GM19463 (cell line): ENCODE measurements around the gene PARD3B.

Experiments
- ATAC-seq: cut with Tn5 transposase; IDR thresholded peaks from one replicate; pipeline ENCODE4 v1.9.1; 2021; ENCODE audit warnings: mild to moderate bottlenecking, moderate library complexity; ENCODE audit not compliant: unreplicated experiment

The PARD3B gene

DNA sequence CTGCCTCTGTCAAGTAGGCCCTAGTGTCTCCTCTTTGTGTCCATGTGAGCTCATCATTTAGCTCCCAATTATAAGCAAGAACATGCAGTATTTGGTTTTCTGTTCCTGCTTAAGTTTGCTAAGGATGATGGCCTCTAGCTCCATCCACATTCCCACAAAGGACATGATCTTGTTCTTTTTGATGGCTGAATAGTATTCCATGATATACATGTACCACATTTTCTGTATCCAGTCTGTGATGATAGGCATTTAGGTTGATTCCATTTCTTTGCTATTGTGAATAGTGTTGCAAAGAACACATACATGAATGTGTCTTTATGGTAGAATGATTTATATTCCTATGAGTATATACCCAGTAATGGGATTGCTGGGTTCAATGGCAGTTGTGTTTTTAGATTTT lies 263.2 kb downstream of the PARD3B start:
- no peak for ATAC-seq

DNA sequence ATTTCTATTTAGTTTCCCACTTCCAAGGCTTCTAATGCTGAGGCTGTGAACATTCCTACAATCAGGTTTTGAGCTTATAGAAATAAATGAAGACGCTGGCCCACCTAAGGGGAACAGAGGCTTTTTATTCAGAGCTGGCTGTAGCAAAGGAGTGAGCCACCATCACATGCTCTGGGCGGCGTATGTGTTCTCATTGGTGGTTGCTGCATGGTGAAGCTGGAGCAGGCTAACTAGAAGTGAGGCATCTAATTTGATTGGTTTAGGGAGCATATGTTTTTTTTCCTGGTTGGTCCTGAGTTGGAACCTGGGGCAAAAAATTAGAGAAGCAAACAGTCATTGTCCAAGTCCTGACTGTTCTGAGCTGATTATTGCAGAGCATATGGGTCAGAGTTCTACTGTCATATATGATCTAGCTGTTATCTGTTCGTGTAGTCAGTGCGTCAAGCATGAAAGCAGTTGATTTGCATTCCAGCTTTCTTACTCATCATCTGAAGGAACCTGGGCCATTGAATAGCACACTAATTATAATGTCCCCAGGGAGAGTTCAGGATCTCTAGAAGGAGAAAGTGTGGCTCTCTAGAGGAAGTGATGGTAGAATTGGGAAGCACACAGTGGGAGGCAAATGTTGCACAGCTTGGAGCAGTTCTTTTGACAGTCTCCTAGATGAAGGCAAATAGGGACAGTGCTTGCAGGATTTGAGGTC lies 279.6 kb downstream of the PARD3B start:
- ATAC-seq: no peak

DNA sequence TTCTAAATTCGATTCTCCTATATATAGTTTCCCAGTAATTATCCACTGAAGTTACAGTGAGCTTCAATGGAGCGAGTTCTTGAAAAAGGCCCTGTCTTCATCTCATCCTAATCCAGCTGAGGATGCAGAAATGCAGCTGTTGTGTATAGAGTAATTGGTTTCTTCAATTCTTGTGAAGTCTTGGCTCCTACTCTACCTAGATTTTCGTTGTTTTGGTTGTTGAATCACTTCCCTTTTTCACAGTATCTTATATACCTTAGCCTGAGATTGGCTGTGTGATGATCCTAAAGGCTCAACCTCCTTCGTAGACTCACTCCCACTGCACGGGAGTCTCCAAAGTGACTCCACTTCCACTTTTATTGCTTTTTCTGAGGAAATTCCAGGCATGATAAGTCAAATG lies 280.4 kb downstream of the PARD3B start:
- ATAC-seq: no peak

DNA sequence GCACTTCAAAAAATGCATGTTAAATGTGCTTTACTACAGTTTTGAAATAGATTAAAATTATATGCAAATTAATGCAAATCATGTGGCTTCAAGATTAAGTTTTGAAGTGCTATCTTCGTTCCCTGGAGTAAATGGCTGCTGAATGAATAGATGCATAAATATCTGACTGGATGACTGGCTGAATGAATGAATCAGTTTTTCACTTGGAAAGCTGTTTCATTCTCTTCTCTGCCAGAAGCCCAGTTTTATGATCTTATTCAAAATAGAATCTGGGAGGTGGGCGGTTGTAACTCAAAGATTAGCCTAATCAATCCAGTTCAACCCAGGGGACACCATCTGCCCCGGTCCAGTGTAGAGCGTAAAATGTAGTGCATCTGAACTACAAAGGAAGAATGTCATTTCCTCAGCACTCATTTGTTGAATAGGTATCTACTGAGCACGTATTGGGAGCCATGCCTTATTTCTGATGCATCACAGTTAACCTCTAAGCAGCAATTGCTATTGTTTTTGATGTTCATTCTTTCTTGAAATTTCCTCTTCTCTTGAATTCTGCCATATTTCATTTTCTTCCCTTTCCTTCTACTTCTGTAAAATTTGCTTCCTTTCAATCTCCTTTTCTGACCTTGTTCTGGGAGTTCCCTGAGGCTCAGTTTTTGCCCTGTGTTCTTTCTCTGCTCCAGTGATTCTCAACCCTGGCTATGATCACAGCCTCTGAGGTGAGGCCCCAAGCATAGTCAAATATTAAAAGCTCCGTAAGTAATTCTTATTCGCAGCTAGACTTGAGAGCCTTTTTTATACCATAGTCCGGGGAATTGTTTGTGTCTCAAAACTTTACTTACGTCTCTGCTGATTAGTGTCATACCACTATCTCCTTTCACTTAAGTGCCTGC lies 282.7 kb downstream of the PARD3B start:
- no peak for ATAC-seq

DNA sequence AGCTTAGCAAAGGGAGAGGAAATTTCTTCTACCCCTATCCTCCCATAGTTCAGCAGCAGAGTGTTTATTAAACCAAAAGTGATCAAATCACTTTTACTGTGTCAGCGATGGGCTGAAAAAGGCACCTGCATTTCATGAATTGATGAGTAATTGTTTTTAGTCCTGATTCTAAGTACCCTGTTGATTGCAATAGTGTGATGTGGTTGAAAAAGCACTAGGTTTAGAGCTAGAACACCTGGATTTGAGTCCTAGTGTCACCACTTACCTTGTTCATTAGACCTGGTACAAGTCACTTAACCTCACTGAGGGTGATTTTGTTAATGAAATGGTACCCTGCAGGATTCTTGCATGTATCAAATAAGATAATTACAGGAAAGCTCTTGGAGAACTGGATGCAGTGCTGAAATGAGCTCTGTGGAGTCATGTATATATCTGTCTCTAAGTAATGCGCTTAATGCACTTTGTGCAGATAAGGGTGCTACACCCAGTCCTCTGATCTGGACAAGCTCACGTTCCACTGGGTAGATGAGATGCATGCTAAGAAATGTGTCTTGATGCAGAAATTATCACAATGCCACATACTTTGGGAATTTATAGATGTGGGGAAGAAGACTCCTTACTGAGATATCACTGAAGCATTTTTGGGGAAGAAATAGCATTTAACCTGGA lies 289.6 kb downstream of the PARD3B start:
- ATAC-seq: no peak

DNA sequence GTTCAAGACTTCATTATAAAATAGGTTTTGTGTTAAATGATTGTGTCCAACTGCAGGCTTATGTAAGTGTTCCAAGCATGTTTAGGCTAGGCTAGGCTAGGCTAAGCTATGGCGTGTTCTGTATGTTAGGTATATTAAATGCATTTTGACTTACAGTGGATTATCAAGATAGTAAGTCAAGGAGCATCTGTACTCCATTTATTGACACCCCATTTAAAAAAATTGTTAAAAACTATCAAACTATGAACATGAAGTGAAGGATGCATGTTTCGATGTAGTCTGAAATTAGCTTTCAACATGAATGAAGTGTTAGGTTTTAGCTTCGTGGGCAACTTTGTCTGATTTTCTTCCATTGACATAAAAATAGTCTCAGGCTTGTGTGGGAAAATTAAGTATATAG lies 290.5 kb downstream of the PARD3B start:
- ATAC-seq: no peak

DNA sequence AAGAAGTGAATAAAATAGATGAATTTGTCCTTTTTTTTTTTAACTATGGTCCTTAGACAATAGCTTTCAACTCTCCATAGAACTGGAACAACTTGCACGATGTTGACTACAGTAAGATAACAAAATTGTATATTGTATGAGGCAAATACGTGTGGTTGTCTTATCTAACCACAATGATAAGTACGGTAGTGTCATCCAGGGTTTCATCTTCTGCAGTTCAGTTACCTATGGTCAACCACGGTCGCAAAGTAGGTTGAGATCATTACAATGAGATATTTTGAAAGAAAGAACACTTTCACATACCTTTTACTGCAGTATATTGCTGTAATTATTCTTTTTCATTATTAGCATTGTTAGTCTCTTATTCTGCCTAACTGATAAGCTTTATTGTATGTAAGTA lies 295.2 kb downstream of the PARD3B start:
- no peak for ATAC-seq

DNA sequence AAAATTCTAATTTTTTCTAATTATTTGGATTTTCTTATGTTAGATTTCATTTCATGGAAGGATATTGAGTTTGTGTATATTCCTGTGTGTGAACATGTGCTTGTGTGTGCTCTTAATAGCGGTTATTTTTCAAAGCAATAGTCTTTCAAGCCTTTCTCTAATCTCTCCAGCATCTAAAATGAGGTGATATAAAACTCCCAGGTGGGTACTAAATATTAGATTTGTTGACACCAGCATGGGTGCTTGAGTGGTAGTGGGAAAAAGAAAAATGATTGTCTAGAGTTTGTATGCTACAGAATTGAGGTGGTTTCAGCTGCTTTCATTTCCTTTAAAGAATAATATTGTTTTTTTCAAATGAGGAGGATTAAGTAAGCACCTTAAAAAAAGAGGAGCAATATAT lies 296.8 kb downstream of the PARD3B start:
- ATAC-seq: no peak

DNA sequence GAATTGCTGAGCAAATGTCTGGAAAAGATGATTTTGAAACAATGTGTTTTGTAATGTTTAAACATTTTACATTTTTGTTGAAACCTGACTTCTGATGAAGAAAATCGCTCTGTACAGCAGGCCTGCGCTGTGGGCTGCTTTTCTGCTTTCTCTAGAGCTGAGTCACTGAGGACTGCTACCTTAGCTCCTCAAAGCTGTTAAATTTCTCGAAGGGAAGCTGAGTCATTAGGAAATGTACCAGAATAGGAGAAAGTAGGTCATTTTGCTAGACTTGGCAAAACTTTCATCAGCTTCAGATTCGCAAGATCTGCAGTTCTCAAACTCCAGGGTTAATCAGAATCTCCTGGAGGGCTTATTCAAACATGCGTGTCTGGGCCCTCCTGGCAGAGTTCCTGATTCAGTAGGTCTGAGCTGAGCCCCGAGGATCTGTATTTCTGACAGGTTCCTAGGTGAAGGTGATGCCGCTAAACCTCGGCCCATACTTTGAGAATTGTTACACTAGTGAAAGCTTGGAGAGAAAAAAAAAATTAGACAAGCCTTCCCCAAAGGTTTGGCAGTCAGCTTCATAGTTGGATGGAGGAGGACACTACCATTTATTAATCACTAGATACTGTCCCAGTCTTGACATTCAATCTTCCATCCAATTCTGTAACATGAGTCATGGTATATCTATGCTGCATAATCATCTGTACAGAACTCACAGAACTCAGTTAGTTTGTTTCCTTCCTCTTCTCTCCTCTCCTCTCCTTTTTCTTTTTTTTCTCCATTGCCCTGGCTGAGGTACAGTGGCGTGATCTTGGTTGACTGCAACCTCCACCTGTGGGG lies 297.6 kb downstream of the PARD3B start:
- ATAC-seq: no peak

DNA sequence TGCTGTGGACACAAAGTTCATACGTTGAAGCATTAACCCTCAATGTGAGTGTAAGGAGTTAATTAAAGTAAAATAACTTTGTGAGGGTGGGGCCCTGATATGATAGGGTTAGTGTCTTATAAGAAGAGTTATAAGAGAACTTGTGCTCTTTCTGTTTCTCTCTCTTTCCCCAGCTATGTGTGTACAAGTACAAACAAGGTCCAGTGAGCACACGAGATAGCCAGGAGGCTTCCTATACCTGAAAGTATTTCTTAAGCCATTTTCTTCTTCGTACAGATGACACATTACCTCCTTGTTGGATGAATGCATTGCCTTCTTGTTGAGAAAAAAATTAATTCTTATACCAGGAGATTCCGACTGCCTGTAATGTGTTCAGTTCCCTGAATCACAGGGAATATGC lies 301.2 kb downstream of the PARD3B start:
- no peak for ATAC-seq

DNA sequence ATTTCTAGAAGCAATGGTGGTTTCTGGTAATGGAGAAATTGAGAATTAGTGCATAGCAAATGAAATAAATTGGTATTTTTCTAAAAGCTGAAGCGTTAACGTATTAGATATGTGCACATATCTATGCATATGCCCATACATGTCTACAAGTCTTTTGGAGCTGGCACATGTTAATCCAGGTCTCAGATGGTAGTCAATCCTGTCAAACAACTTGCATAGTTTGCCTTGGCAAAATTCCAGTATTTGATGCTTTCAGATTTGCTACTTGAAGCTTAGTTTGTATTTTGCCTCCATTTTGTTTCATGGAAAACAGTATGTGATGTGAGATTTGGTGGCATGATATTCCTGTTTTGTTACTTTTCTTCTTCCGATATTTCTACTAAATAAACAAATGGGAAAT lies 304.6 kb downstream of the PARD3B start:
- ATAC-seq: no peak

DNA sequence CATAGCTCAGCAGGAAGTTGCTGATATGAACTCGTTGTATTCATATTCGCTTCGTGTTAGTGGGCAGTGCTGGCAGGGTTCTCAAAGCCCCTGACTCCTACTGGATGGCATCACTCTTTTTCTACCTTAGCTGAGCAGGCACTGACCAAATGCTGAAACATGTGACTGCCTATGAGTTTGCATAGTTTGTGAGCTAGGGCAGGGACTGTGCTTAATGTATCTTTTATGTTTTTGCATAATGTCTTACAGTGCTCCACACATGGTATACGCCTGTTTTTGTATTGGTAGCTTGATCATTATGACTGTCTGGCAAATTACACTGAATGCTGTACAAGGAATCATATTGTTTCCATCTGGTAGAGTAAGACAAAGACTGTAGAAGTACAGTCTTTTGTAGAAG lies 305.3 kb downstream of the PARD3B start:
- ATAC-seq: no peak

DNA sequence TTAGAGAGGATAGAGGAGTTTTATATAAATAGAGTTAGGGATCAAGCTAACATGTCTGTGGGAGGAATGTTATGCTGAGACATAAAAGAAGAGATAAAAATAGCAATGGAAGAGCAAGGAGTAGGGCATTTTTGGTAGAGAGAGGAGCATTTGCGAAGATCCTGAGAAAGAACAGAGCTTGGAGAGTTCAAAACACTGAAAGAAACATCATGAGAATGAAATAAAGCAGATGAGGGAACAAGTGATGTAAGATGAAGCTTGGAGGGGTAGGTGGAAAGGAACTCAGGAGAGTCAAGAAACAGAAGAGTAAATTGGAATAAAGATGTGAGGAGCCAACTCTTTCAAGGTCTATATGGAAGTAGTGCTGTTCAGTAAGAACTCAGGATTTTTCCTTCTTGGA lies 308.6 kb downstream of the PARD3B start:
- no peak for ATAC-seq

DNA sequence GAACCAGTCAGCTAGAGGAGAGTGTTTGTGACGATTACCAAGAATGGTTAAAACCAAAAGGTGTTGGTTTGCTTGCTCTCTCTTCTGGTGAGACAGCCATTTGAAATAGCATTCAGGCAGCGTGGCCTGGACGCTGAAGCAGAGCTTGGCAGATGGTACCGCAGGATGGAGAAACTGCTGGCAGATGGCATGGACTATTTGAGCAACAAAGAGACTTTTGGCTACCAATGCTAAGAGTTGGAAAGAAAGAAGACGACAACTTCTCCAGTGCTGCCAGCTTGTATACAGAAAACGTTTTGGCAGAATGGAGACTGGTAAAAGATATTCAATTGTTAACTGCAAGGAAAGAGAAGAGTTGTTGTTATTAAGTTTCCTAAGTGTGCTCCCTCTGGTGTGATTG lies 315.0 kb downstream of the PARD3B start:
- no peak for ATAC-seq

DNA sequence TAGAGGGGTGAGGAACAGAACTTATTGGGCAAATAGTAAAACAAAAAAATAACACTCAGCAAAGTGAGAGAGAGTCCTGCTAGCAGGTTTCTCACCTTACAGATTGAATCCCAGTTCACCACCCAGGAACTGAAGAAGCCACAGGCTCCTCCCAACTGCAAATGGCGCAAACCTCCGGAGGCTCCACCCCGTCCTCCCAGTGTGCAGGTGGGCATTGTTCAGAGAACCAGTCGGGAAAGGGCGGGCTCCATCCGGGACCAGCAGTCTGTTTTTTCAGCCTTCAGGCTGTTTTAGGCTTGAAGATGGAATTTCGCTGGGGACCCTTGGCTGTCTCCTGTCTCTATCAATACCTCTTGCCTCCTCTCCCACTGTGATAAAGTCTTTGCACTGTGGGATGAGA lies 317.5 kb downstream of the PARD3B start:
- no peak for ATAC-seq

DNA sequence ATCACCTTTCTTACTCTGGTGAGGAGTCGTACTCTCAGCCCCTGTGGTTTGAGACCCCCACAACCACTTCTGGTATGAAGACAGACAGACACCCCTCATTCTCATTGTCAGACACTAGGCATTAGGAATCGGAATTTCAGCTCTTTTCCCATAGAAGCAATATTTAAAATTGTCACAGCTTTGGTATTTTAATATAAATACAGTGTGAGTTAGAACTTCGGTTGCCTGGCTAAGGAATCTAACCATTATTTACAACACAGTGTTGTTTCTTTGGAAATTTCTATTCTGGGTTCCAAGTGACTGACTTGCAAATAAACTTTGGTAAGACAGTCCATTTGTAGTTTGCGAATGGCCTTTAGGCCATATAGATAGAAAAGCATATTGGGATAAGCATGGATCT lies 318.1 kb downstream of the PARD3B start:
- no peak for ATAC-seq

DNA sequence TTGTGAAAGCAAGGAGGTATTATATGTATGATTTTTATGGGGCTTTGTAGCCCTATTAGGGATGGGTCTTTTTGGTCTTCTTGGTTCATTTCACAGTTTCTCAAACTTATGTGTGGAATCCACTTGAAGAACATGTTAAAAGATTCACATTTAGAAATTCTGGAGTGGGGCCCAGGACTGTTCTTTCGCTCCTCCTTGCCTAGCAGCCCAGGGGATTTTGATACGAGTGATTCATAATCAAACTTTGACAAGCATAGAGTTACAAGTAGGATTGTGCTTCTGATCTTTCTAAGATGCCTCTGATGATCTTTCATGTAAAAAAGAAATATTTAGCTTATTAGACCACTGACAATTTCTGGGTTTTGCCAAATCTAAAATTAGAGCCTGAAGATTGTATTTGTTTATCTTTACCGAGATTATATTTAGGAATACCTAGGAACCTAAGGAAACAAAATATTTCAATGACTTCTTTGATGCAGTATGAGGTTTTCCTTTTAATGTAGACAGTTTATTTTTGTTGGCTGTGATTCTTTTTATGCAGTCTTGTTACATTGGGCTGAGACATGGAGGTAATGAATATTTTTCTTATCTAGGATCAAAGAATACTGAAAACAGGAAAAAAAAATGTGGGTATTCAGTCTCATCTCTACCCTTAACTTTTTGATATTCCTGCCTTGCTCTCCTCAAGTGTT lies 324.0 kb downstream of the PARD3B start:
- no peak for ATAC-seq

DNA sequence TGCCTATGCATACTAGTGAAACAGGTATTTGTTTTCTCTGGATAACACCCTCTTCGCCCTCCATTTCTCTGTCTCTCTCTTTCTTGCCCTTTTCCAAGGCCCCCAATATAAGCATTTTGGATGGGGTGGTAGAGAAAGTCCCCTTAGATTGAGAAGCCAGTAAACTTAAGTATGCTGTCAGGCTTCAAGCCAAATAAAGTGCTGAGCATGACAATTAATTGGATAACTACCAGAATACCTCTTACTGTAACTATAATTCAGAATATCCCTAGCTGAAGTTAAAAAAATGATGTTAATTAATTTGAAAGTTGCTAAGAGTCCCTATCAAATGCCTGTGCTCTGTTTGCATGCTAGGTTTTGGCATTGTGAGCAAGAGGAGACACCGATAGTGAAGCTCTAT lies 324.8 kb downstream of the PARD3B start:
- ATAC-seq: no peak

DNA sequence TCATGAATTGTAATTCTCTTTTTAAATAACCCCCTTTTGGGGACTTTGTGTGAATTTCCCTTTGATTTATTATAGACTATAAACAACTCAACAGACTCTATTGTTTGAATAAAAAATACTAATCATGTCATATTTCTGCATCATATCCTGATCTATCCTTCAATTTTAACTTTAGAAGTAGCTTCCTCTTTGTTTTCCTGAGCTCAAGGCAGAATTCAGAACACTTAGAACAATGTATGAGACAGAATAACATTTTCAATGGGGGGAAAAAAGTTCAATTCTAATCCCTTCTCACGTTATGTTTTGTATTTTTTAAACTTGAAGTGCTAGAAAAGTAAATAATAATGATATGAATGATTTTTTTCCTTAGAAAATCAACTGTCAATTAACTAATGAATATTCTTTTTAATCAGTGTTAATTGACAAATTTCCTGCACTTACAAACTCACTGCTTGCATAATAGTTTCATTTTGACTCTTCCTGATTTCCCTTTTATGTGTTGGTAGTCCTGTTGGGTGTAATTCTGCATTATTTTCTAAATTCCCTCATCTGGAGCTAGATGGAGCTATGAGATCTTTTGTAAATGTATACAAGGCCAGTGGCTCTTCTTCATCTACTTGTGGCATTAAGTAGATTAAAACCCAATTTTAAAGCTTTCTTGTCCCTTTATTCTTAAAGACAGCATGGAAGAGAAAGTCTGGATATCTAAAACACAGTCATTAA lies 326.1 kb downstream of the PARD3B start:
- no peak for ATAC-seq

DNA sequence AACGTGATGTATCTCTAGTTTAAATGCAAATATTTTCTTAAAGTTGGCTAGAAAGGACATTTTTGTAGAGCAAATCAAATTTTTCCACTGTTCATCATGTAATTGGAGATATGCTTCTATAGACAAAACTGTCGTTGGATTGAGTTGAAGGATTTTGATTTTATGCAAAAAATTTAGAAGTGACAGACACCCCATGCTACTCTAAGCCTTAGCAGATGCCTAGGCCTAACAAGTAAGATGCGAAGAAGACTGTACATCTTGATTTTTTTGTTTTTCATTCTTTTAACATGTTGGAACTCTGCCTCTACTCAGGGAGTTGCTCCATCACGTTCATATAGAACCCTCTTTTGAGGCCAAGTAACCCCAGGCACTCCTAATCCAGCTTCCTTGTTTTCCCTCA lies 331.0 kb downstream of the PARD3B start:
- ATAC-seq: no peak
